ENCODE data around the gene CCDC83. TPM values are rescaled to one million over a fixed set of nuclear protein-coding genes. Genes with fewer than 3 reads are reported as not detected.

The CCDC83 gene
- total RNA-seq, 6 donors from 2014 or later = not detected

DNA sequence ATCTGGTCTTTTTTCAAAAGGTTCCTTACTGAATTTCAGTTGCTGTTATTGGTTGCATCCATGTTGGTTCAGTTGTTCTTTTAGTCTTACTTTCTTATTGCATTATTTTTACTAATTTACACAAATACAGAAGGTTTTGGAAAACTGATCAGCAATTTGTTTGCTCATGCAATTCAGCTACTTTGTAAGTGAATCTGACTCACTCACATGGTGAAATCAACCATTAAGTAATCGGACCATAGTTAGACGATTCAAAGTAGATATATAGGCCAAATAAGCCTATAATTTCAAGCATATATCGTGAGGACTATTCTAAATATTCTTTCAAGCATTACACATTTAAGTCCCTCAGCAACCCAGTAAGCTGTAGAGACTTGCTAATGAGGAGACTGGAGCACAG is 41.7 kb downstream of the CCDC83 start:
- Histone ChIP-seq H3K4me3 (no peak overlapping the region), H3K27me3 (no peaks in the 10 kb centered on the region), H3K9me3 (no peaks in the 10 kb centered on the region), H3K27ac (no peak overlapping the region), H3K36me3 (no peaks in the 10 kb centered on the region), H3K4me1 (no peaks in the 10 kb centered on the region)
- WGBS, 2 donors = 94 to 95% methylated on average over 3 of the region's 3 CpGs
- ATAC-seq (ENCODE audit: low FRiP score in 2 of 2) = no peak
- no peak for TF ChIP-seq POLR2AphosphoS5 (IDR thresholded peaks at IDR 0.05)
- TF ChIP-seq, protein P1, sequence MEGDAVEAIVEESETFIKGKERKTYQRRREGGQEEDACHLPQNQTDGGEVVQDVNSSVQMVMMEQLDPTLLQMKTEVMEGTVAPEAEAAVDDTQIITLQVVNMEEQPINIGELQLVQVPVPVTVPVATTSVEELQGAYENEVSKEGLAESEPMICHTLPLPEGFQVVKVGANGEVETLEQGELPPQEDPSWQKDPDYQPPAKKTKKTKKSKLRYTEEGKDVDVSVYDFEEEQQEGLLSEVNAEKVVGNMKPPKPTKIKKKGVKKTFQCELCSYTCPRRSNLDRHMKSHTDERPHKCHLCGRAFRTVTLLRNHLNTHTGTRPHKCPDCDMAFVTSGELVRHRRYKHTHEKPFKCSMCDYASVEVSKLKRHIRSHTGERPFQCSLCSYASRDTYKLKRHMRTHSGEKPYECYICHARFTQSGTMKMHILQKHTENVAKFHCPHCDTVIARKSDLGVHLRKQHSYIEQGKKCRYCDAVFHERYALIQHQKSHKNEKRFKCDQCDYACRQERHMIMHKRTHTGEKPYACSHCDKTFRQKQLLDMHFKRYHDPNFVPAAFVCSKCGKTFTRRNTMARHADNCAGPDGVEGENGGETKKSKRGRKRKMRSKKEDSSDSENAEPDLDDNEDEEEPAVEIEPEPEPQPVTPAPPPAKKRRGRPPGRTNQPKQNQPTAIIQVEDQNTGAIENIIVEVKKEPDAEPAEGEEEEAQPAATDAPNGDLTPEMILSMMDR (IDR thresholded peaks at IDR 0.05) = no peak
- TF ChIP-seq POLR2A (IDR thresholded peaks at IDR 0.05) = no peak
- TF ChIP-seq EP300 (IDR thresholded peaks at IDR 0.05) = no peak
- DNase-seq = no peak

DNA sequence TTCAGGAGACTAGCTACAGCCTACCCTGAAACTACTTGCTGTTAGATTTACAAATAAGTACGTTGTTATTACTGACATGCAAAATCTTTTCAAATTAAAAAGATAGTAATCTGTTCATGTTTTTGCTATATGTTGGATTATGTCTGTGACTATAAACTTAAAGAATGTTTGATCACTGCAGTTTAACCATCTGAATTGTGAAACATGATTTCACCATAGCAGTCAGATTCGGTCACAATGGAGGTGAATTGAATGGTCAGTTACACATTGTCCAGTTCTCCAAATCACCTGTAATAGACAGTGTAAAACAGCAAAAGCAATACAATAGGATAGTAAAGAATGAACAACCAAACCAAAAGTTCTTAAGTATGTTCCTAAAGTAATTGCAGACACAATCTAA is 43.3 kb downstream of the CCDC83 start:
- no peak overlapping the region for H3K4me3 ChIP-seq
- no peaks in the 10 kb centered on the region for H3K9me3 ChIP-seq
- no peak overlapping the region for H3K27ac ChIP-seq
- WGBS, 2 donors = 62 to 72% methylated on average over 2 of the region's 2 CpGs
- TF ChIP-seq POLR2AphosphoS5 (IDR thresholded peaks at IDR 0.05) = no peak
- TF ChIP-seq EP300 (IDR thresholded peaks at IDR 0.05) = no peak
- TF ChIP-seq, protein P1 (IDR thresholded peaks at IDR 0.05) = no peak
- TF ChIP-seq POLR2A (IDR thresholded peaks at IDR 0.05) = no peak
- no peaks in the 10 kb centered on the region for H3K4me1 ChIP-seq
- H3K27me3 ChIP-seq = no peaks in the 10 kb centered on the region
- H3K36me3 ChIP-seq = no peaks in the 10 kb centered on the region
- DNase-seq (no peak), ATAC-seq (ENCODE audit: low FRiP score in 2 of 2) (no peak)

DNA sequence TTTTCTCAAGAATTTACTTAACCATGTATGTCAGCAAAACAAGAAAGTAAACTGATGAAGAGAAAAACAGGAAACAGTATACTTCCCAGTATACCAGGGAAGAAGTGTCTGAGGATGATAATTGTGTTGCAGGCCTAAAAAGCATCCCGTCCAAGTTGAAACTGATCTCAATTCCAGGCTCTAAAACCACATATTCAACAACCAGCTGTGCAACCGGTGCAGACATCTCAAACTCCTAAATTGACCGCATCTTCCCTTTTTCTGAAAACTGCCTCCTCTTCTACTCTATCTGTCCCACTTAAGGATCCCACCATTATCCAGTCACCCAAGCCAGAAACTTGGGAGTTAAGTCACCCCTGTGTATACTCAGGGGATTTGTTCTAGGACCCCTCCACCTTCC is 47.2 kb downstream of the CCDC83 start:
- Histone ChIP-seq H3K27ac (no peak overlapping the region), H3K4me3 (no peak overlapping the region), H3K27me3 (no peaks in the 10 kb centered on the region), H3K9me3 (no peaks in the 10 kb centered on the region), H3K4me1 (no peaks in the 10 kb centered on the region), H3K36me3 (no peaks in the 10 kb centered on the region)
- 75 to 84% methylated on average over 3 of the region's 3 CpGs for WGBS, 2 donors
- TF ChIP-seq, protein P1 (IDR thresholded peaks at IDR 0.05) = no peak
- TF ChIP-seq POLR2AphosphoS5 (IDR thresholded peaks at IDR 0.05) (no peak), EP300 (IDR thresholded peaks at IDR 0.05) (no peak), POLR2A (IDR thresholded peaks at IDR 0.05) (no peak)
- DNase-seq (no peak), ATAC-seq (ENCODE audit: low FRiP score in 2 of 2) (no peak)

DNA sequence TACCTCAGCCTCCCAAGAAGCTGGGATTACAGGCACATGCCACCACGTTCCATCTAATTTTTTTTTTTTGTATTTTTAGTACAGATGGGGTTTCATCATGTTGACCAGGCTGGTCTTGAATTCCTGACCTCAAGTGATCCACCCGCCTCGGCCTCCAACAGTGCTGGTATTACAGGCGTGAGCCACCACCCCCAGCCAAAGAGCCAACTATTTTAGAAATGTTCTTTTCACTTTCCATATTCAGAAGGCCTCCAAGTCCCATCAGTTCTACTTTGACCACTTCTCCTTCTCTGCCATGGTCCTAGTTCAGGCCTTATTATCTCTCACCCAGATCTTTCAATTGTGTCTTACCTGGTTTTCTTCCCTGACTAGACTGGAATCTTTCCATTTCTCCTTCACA is 48.2 kb downstream of the CCDC83 start:
- WGBS, 2 donors = 82 to 90% methylated on average over 4 of the region's 4 CpGs
- H3K9me3 ChIP-seq = no peaks in the 10 kb centered on the region
- TF ChIP-seq, protein P1 (IDR thresholded peaks at IDR 0.05) = no peak
- TF ChIP-seq POLR2A (IDR thresholded peaks at IDR 0.05) (no peak), POLR2AphosphoS5 (IDR thresholded peaks at IDR 0.05) (no peak), EP300 (IDR thresholded peaks at IDR 0.05) (no peak)
- no peaks in the 10 kb centered on the region for H3K36me3 ChIP-seq
- ATAC-seq (ENCODE audit: low FRiP score in 2 of 2) (no peak), DNase-seq (no peak)
- H3K4me3 ChIP-seq = no peak overlapping the region
- H3K4me1 ChIP-seq = no peaks in the 10 kb centered on the region
- H3K27ac ChIP-seq = no peak overlapping the region
- no peaks in the 10 kb centered on the region for H3K27me3 ChIP-seq

DNA sequence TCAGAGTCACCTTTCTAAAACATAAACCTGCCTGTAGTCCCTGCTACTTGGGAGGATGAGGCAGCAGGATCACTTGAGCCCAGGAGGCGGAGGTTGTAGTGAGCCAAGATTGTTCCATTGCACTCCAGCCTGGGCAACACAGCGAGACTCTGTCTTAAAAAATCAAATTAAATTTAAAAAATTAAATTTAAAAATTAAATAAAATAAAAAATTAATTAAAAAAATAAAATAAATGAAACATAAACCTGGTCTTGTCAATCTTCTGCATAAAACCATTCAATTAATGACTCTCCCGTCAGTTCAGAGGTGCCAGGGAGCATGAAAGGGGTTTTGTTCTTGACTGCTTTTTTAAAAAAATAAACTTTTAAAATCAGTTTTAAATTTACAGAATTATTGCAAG is 48.6 kb downstream of the CCDC83 start:
- H3K9me3 ChIP-seq = no peaks in the 10 kb centered on the region
- DNase-seq = no peak
- H3K27me3 ChIP-seq = no peaks in the 10 kb centered on the region
- no peaks in the 10 kb centered on the region for H3K4me1 ChIP-seq
- no peak overlapping the region for H3K27ac ChIP-seq
- TF ChIP-seq POLR2A (IDR thresholded peaks at IDR 0.05) = no peak
- TF ChIP-seq, protein P1 (IDR thresholded peaks at IDR 0.05) = no peak
- TF ChIP-seq POLR2AphosphoS5 (IDR thresholded peaks at IDR 0.05) = no peak
- TF ChIP-seq EP300 (IDR thresholded peaks at IDR 0.05) = no peak
- no peak for ATAC-seq (ENCODE audit: low FRiP score in 2 of 2)
- no peak overlapping the region for H3K4me3 ChIP-seq
- WGBS, 2 donors = 94 to 95% methylated on average over 3 of the region's 3 CpGs
- no peaks in the 10 kb centered on the region for H3K36me3 ChIP-seq
